ENCODE measurements around the gene MAGEF1.

DNA sequence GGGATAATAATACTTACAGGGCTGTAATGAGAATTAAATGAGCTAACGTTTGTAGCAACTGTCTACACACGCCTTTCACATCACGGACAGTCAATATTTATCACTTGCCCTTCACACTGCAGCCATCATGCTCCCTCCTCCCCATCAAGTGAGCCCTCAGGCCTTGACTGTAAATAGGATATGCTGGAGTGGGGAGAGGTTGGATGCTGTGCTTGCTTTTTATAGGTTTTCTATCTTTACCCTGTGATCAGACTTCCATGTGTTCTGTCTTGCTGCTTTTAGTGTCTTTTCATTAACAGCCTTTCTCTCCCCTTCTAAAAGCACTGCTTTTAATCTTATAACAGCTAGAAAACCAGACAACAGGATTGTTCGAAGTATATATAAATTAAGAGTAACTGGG, 12.8 kb upstream of the MAGEF1 start:
- TF ChIP-seq CSDC2 (CRISPR knock-in tag; IDR thresholded peaks at IDR 0.05) = no peak
- no peak for TF ChIP-seq SNAI2 (CRISPR knock-in tag; IDR thresholded peaks at IDR 0.05)
- TF ChIP-seq ZFP3 (CRISPR knock-in tag; IDR thresholded peaks at IDR 0.05) = no peak
- TF ChIP-seq TOX (CRISPR knock-in tag; IDR thresholded peaks at IDR 0.05; ENCODE audit: borderline replicate concordance) = no peak
- TF ChIP-seq ARNTL (CRISPR knock-in tag; IDR thresholded peaks at IDR 0.05; ENCODE audit: borderline replicate concordance, low read depth) = no peak
- TF ChIP-seq, protein P1, sequence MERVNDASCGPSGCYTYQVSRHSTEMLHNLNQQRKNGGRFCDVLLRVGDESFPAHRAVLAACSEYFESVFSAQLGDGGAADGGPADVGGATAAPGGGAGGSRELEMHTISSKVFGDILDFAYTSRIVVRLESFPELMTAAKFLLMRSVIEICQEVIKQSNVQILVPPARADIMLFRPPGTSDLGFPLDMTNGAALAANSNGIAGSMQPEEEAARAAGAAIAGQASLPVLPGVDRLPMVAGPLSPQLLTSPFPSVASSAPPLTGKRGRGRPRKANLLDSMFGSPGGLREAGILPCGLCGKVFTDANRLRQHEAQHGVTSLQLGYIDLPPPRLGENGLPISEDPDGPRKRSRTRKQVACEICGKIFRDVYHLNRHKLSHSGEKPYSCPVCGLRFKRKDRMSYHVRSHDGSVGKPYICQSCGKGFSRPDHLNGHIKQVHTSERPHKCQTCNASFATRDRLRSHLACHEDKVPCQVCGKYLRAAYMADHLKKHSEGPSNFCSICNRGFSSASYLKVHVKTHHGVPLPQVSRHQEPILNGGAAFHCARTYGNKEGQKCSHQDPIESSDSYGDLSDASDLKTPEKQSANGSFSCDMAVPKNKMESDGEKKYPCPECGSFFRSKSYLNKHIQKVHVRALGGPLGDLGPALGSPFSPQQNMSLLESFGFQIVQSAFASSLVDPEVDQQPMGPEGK (CRISPR knock-in tag; IDR thresholded peaks at IDR 0.05; ENCODE audit: borderline replicate concordance) = no peak
- TF ChIP-seq PPARA (CRISPR knock-in tag; IDR thresholded peaks at IDR 0.05; ENCODE audit: borderline replicate concordance) = no peak
- TF ChIP-seq ESRRG (CRISPR knock-in tag; IDR thresholded peaks at IDR 0.05) = no peak
- no peak for TF ChIP-seq TCF4 (CRISPR knock-in tag; IDR thresholded peaks at IDR 0.05; ENCODE audit: borderline replicate concordance)
